ENCODE measurements around the gene PRR15L. TPM values are rescaled to one million over a fixed set of nuclear protein-coding genes. Genes with fewer than 3 reads are reported as not detected.

The PRR15L gene
- total and polyA plus RNA-seq, 2 experiments from 2014 or later: 0.57 TPM; not detected in 1

DNA sequence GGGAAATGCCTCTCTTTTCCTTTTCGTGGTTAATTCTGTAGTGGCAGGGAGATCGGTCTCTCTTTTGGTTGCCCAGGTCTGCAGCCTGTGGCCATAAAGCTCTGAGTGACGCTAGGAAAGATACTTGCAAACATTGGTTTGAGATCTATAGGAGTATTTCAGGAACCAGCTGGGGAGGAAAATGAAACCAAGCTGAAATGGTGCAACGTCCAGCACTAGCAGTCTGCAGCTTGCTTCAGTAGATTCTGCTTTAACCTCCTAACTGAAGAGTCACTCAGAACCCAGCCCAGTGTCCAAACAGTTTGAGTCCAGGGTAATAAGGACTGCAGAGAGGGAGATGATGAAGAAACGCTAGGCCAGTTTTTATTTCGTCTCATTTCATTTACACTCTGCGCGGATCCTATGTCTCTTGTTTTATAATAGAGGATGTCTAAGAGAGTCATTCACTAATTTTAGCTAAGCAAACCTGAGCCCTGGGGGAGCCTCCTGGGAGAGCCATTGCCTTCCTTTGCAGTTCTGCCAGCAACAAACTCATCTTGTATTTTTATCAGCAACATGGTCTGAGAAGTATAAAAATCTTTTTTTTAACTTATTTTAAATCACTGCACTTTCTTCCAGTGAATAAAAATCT is 49.6 kb downstream of the PRR15L start:
- Mint-ChIP-seq H3K9me3 (no peaks in the 10 kb centered on the region; the same call in 2 of the 3 replicates), H3K4me1 (peaks cover 16% of the 10 kb centered on the region), H3K4me3 (no peak overlapping the region), H3K27me3 (ENCODE audit: insufficient read depth, low read depth, poor library complexity) (peaks cover 4% of the 10 kb centered on the region), H3K36me3 (ENCODE audit: low read depth) (peaks cover 12% of the 10 kb centered on the region), H3K27ac (no peak overlapping the region)
- Histone ChIP-seq H3K79me2 (replicated peaks; ENCODE audit: insufficient read depth) (peaks cover 6% of the 10 kb centered on the region), H3K36me3 (ENCODE audit: insufficient read depth) (no peaks in the 10 kb centered on the region), H3K27me3 (ENCODE audit: insufficient read depth) (no peaks in the 10 kb centered on the region), H3K9me2 (ENCODE audit: insufficient read depth) (no peaks in the 10 kb centered on the region), H3K27ac (ENCODE audit: low read depth) (no peak overlapping the region), H3K4me3 (no peak overlapping the region), H3K4me2 (no peak overlapping the region), H2AFZ (no peak overlapping the region), H3F3A (replicated peaks; ENCODE audit: low read depth) (no peaks in the 10 kb centered on the region), H3K4me1 (ENCODE audit: insufficient read depth) (peaks cover 7% of the 10 kb centered on the region; the same call in 1 of the 2 replicates), H4K20me1 (replicated peaks; ENCODE audit: insufficient read depth) (no peaks in the 10 kb centered on the region; the same call in none of the 2 replicates)
- ATAC-seq: no peak
- TF ChIP-seq ZNF462 (CRISPR knock-in tag; IDR thresholded peaks at IDR 0.05) (no peak), STAT1 (IDR thresholded peaks at IDR 0.05; ENCODE audit: unreplicated experiment) (no peak), POLR2AphosphoS5 (IDR thresholded peaks at IDR 0.05; ENCODE audit: low read depth) (no peak), ZNF114 (CRISPR knock-in tag; IDR thresholded peaks at IDR 0.05) (no peak), NANOG (IDR thresholded peaks at IDR 0.05; ENCODE audit: borderline replicate concordance) (no peak), ZNF331 (CRISPR knock-in tag; IDR thresholded peaks at IDR 0.05; ENCODE audit: low read depth) (no peak), EZH2phosphoT487 (IDR thresholded peaks at IDR 0.05; ENCODE audit: unreplicated experiment) (no peak), JUNB (IDR thresholded peaks at IDR 0.05; ENCODE audit: unreplicated experiment) (no peak), EZH2 (IDR thresholded peaks at IDR 0.05; ENCODE audit: low read depth, unreplicated experiment) (no peak), CREB1 (CRISPR knock-in tag; IDR thresholded peaks at IDR 0.05; ENCODE audit: low read depth) (no peak)
- TF ChIP-seq, protein P1, sequence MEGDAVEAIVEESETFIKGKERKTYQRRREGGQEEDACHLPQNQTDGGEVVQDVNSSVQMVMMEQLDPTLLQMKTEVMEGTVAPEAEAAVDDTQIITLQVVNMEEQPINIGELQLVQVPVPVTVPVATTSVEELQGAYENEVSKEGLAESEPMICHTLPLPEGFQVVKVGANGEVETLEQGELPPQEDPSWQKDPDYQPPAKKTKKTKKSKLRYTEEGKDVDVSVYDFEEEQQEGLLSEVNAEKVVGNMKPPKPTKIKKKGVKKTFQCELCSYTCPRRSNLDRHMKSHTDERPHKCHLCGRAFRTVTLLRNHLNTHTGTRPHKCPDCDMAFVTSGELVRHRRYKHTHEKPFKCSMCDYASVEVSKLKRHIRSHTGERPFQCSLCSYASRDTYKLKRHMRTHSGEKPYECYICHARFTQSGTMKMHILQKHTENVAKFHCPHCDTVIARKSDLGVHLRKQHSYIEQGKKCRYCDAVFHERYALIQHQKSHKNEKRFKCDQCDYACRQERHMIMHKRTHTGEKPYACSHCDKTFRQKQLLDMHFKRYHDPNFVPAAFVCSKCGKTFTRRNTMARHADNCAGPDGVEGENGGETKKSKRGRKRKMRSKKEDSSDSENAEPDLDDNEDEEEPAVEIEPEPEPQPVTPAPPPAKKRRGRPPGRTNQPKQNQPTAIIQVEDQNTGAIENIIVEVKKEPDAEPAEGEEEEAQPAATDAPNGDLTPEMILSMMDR (conservative IDR thresholded peaks at IDR 0.05; ENCODE audit: low read depth in 2 of 2): no peak
- TF ChIP-seq, protein P2, sequence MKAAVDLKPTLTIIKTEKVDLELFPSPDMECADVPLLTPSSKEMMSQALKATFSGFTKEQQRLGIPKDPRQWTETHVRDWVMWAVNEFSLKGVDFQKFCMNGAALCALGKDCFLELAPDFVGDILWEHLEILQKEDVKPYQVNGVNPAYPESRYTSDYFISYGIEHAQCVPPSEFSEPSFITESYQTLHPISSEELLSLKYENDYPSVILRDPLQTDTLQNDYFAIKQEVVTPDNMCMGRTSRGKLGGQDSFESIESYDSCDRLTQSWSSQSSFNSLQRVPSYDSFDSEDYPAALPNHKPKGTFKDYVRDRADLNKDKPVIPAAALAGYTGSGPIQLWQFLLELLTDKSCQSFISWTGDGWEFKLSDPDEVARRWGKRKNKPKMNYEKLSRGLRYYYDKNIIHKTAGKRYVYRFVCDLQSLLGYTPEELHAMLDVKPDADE (IDR thresholded peaks at IDR 0.05): no peak
- TF ChIP-seq, protein P3, sequence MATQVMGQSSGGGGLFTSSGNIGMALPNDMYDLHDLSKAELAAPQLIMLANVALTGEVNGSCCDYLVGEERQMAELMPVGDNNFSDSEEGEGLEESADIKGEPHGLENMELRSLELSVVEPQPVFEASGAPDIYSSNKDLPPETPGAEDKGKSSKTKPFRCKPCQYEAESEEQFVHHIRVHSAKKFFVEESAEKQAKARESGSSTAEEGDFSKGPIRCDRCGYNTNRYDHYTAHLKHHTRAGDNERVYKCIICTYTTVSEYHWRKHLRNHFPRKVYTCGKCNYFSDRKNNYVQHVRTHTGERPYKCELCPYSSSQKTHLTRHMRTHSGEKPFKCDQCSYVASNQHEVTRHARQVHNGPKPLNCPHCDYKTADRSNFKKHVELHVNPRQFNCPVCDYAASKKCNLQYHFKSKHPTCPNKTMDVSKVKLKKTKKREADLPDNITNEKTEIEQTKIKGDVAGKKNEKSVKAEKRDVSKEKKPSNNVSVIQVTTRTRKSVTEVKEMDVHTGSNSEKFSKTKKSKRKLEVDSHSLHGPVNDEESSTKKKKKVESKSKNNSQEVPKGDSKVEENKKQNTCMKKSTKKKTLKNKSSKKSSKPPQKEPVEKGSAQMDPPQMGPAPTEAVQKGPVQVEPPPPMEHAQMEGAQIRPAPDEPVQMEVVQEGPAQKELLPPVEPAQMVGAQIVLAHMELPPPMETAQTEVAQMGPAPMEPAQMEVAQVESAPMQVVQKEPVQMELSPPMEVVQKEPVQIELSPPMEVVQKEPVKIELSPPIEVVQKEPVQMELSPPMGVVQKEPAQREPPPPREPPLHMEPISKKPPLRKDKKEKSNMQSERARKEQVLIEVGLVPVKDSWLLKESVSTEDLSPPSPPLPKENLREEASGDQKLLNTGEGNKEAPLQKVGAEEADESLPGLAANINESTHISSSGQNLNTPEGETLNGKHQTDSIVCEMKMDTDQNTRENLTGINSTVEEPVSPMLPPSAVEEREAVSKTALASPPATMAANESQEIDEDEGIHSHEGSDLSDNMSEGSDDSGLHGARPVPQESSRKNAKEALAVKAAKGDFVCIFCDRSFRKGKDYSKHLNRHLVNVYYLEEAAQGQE (IDR thresholded peaks at IDR 0.05; ENCODE audit: unreplicated experiment): no peak
- no peak for DNase-seq (ENCODE audit: low spot score)
